Neural cell (in vitro differentiated cells): Measurements from ENCODE around the gene DDX21.
"Not testable (repeated sequence)": the region's sequence is repeated elsewhere in the genome, so short reads cannot be mapped to it uniquely, and the experiment has no call there.

ENCODE experiments used
- CTCF ChIP-seq: fragments of 450-650 bp; IDR thresholded peaks from 2 replicates; pipeline ENCODE4 v1.5.1; 2014; ENCODE audit warnings: antibody characterized with exemption, mild to moderate bottlenecking, moderate library complexity; ENCODE audit not compliant: poor library complexity, severe bottlenecking
- EP300 ChIP-seq: fragments of 450-650 bp; conservative IDR thresholded peaks from 2 replicates; pipeline ENCODE4 v1.6.1; 2014; ENCODE audit warnings: antibody characterized with exemption, mild to moderate bottlenecking, moderate library complexity; ENCODE audit not compliant: poor library complexity, severe bottlenecking
- EZH2 ChIP-seq: fragments of 200-600, 300-800 bp; shearing (Covaris generic), sonication (generic); IDR thresholded peaks from 2 replicates; pipeline ENCODE4 v1.6.1; 2014; ENCODE audit warnings: antibody characterized with exemption, low read length, borderline replicate concordance, mild to moderate bottlenecking; ENCODE audit not compliant: insufficient read depth, poor library complexity, severe bottlenecking
- MXI1 ChIP-seq: fragments of 450-650 bp; conservative IDR thresholded peaks from 2 replicates; pipeline ENCODE4 v1.6.1; 2014; ENCODE audit warnings: antibody characterized with exemption, mild to moderate bottlenecking; ENCODE audit not compliant: poor library complexity, severe bottlenecking
- POLR2AphosphoS5 ChIP-seq: IDR thresholded peaks from 2 replicates; pipeline ENCODE4 v1.6.1; 2012
- RAD21 ChIP-seq: fragments of 450-650 bp; conservative IDR thresholded peaks from 2 replicates; pipeline ENCODE4 v1.6.1; 2014; ENCODE audit warnings: antibody characterized with exemption, mild to moderate bottlenecking, moderate library complexity
- REST ChIP-seq: IDR thresholded peaks from 2 replicates; pipeline ENCODE4 v1.6.1; 2012; ENCODE audit warnings: borderline replicate concordance
- TAF1 ChIP-seq: IDR thresholded peaks from 2 replicates; pipeline ENCODE4 v1.6.1; 2012; ENCODE audit warnings: low read depth

GRCh38 chr10:68929888-68930287, 26.1 kb upstream of the DDX21 start:
- not testable (repeated sequence) for TF ChIP-seq MXI1, CTCF, EP300, TAF1, POLR2AphosphoS5, REST, RAD21, EZH2
